Adrenal gland (tissue), 12 donors: ENCODE measurements around the gene RBPJ. TPM values are rescaled to one million over a fixed set of nuclear protein-coding genes. Genes with fewer than 3 reads are reported as not detected.
A peak's percentile ranks its signal among the peaks of the same experiment; 100 is the strongest.

Experiments used
- DNase-seq, 7 donors: peaks; one replicate each; pipeline ENCODE4 v3.0.0-alpha.2; 2019 to 2020
- H3K27ac ChIP-seq, 5 donors: fragments of 200-600 bp; sonication (generic) in 4 of 5; 1 replicate in 3 of 5; 2 replicates in 2 of 5; pipeline versions ENCODE4 v1.5.1 to v1.8.0; 2016 to 2020; ENCODE audit warnings: mild to moderate bottlenecking in 1 of 5
- H3K27me3 ChIP-seq: fragments of 200-600 bp; 2 replicates; pipeline ENCODE4 v1.8.0; 2021
- H3K36me3 ChIP-seq, 2 donors: fragments of 200-600 bp; replicated peaks in 1 of 2; 1 replicate in 1 of 2; 2 replicates in 1 of 2; pipeline versions ENCODE4 v1.5.1 to v1.8.0; 2018 to 2022
- H3K4me1 ChIP-seq, 2 donors: fragments of 200-600 bp; replicated peaks in 1 of 2; 1 replicate in 1 of 2; 2 replicates in 1 of 2; pipeline versions ENCODE4 v1.5.1 to v1.8.0; 2018 to 2021
- H3K4me3 ChIP-seq, 4 donors: fragments of 200-600 bp; sonication (generic) in 3 of 4; one replicate each; pipeline ENCODE4 v1.5.1; 2016 to 2018
- H3K9me3 ChIP-seq, 3 donors: fragments of 200-600 bp; sonication (generic) in 1 of 3; replicated peaks in 1 of 3; 1 replicate in 2 of 3; 2 replicates in 1 of 3; pipeline versions ENCODE4 v1.5.1 to v1.8.0; 2016 to 2021
- POLR2A ChIP-seq, 2 donors: fragments of 450-650 bp; IDR thresholded peaks; one replicate each; pipeline ENCODE4 v1.6.1; 2017; ENCODE audit warnings: antibody characterized with exemption in 2 of 2, mild to moderate bottlenecking in 2 of 2, moderate library complexity in 1 of 2
- WGBS, 4 donors: extraction: QIAGEN DNeasy Blood & Tissue Kit in 2 of 4; methylation state at CpG; one replicate each; pipeline versions ENCODE4 v1.1.5 to v1.1.7; 2013 to 2017; 5-methylcytosine and 5-hydroxymethylcytosine counted together
- intact Hi-C, 2 donors: fragments of 100-400 bp; cut with DNase I; formaldehyde crosslinking; loops; one replicate each; pipeline versions ENCODE4 v1.14.1 to v1.15.0; 2022 to 2023
- polyA plus RNA-seq, 3 donors: library from polyadenylated mRNA; stranded (reverse); fragments of 200-250 nt in 2 of 3; fragments of 350-450 nt in 1 of 3; fragmentation: Illumina TruSeq in 1 of 3; extraction: RNeasy Lipid Tissue Mini Kit (QIAGEN cat#74804) in 1 of 3; gene quantifications; one replicate each; pipeline ENCODE4 v1.2.3, GENCODE V29; 2013 to 2014
- total RNA-seq, 9 donors: library from RNA; depleted of rRNA in 4 of 9; stranded (reverse); fragments of >200 nt in 4 of 9; fragments of 120-200 nt in 1 of 9; fragmentation: NEBNext Ultra II Directional in 1 of 9; extraction: Animal tissue kit (Norgen Biotek cat#: 25700) in 1 of 9; gene quantifications; one replicate each; pipeline versions ENCODE4 v1.1.0 to v1.2.4, GENCODE V29; 2013 to 2023
- TF ChIP-seq, protein P1 (sequence below), 6 experiments: fragments of 450-650 bp in 4 of 6; fragments of 200-600 bp in 2 of 6; sonication (generic) in 1 of 6; IDR thresholded peaks; 1 replicate in 5 of 6; 2 replicates in 1 of 6; pipeline versions ENCODE4 v1.5.1 to v1.8.0; 2016 to 2021; ENCODE audit warnings: antibody characterized with exemption in 6 of 6, mild to moderate bottlenecking in 2 of 6, moderate library complexity in 1 of 6
- donor health status: healthy with polysubstance abuse.
- donor health status: Bipolar disorder and iron deficiency.
- donor health status: DM: yes; HTN: yes; CAD: no.
- donor health status: DM: no; HTN: no; CAD: no.
- donor health status: DM: no; HTN: no; CAD: no.
- donor health status: DM: yes; HTN: yes; CAD: no.

RBPJ gene
- total and polyA plus RNA-seq, 12 donors = 23.4 to 76.1 (median 51.8) TPM

DNA sequence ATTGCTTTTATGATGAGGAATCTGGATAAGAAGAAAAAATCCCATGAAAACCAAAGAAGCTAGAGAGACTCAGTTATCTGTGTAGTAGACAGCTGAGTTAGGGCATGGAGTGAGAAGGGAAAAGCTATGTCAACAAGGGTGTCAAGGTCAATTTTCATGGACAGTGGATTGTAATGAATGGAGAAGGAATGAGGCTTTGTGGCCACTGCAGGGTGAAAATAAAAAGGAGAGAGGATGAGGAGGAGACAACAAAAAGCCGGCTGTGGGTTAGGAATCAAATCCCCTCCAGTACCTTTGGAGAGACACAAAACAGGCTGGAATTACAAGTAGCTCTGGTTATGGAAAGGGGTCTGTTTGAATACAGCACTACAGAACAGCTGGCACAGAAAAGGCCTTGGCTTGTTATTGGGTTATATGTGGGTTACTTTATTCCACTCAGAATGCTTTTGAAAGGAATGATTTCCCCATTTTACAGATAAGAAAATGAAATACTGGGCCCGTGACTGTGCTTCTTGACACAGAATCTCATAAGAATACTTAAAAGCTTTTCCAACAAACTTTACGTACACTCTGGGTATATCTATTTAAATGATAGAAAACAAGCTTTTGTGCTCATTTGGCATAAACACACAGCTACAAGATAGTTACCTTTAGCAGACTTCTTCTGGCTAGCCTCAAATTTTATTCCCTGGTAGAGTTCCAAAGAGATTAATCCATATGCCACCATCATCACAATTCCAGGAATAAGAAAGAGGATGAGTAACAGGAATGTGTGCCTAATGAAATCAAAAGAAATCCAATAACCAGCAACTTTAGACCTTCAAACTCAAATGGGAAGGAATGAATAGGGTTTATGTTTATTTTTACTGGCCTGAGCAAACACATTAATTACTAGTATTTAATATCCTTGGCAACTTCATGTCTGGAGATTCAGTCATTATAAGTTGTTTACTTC, 162.0 kb downstream of the RBPJ start:
- WGBS, 4 donors = 50 to 62% (median 56%) methylated on average over 3 of the region's 3 CpGs

DNA sequence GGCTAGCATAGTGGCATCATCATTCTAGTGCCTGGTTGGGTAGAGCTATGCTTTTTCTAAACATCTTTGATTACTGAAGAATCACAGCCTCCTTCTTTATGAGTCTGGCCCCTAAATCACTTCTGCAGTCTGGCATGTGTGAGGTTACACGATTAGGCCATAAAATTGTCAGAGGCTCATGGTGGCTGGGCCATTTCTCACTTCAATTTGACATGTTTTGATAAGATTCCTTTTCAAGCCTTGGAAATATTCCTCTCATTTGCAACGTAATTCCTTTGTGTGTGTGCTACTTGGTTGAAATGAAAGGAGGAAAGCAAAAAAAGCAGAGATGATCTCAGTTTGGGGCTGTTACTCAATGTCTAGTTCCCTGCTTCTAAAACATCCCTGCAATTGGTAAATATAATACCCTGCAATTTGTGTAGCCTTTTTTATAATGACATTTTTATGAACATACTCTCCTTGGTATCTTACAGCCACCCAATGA, 163.3 kb downstream of the RBPJ start:
- peak overlapping the region in 1 of 5 donors; percentile 58 for H3K27ac ChIP-seq
- H3K4me3 ChIP-seq = no peak overlapping the region
- no peaks in the 10 kb centered on the region for H3K36me3 ChIP-seq
- no peak for TF ChIP-seq POLR2A (IDR thresholded peaks at IDR 0.05)
- TF ChIP-seq, protein P1, sequence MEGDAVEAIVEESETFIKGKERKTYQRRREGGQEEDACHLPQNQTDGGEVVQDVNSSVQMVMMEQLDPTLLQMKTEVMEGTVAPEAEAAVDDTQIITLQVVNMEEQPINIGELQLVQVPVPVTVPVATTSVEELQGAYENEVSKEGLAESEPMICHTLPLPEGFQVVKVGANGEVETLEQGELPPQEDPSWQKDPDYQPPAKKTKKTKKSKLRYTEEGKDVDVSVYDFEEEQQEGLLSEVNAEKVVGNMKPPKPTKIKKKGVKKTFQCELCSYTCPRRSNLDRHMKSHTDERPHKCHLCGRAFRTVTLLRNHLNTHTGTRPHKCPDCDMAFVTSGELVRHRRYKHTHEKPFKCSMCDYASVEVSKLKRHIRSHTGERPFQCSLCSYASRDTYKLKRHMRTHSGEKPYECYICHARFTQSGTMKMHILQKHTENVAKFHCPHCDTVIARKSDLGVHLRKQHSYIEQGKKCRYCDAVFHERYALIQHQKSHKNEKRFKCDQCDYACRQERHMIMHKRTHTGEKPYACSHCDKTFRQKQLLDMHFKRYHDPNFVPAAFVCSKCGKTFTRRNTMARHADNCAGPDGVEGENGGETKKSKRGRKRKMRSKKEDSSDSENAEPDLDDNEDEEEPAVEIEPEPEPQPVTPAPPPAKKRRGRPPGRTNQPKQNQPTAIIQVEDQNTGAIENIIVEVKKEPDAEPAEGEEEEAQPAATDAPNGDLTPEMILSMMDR (IDR thresholded peaks at IDR 0.05) = no peak
- DNase-seq = peak in 2 of 7 donors; percentile 18 to 39
- intact Hi-C loops = no loop called here
- H3K9me3 ChIP-seq = no peaks in the 10 kb centered on the region
- peaks cover 0 to 15% of the 10 kb centered on the region in 2 donors for H3K4me1 ChIP-seq
- 26 to 29% (median 27%) methylated on average over 2 of the region's 2 CpGs for WGBS, 4 donors
- no peaks in the 10 kb centered on the region for H3K27me3 ChIP-seq

More for the DNA sequence above, 162.0 kb downstream of the RBPJ start:
- TF ChIP-seq, protein P1 (IDR thresholded peaks at IDR 0.05) = no peak
- no peak for TF ChIP-seq POLR2A (IDR thresholded peaks at IDR 0.05)
- peak in 3 of 7 donors; percentile 18 to 52 (median 31) for DNase-seq
- Histone ChIP-seq H3K27ac (peak overlapping the region in 2 of 5 donors; percentile 10 to 58), H3K9me3 (no peaks in the 10 kb centered on the region), H3K27me3 (no peaks in the 10 kb centered on the region), H3K4me1 (peaks cover 0 to 15% of the 10 kb centered on the region in 2 donors), H3K36me3 (no peaks in the 10 kb centered on the region), H3K4me3 (no peak overlapping the region)
- intact Hi-C loops = no loop called here

DNA sequence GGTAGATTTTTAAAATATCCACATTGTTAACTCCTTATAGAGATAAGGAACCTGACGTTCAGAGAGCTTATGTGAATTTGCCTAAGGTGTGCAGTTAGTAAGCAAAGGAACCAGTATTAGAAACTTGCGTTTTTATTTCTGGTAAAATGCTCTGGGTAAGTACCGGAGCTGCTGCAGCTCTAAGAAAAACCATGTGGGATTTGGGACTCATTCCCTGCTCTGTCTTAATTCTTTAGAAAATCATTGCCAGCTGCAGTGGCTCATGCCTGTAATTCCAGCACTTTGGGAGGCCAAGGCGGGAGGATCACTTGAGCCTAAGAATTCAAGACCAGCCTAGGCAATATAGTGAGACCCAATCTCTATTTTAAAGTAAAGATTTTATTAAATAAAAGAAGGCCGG, 163.7 kb downstream of the RBPJ start:
- no peak for TF ChIP-seq POLR2A (IDR thresholded peaks at IDR 0.05)
- TF ChIP-seq, protein P1 (IDR thresholded peaks at IDR 0.05) = no peak
- no peaks in the 10 kb centered on the region for H3K36me3 ChIP-seq
- DNase-seq = no peak
- no peak overlapping the region for H3K4me3 ChIP-seq
- H3K27me3 ChIP-seq = no peaks in the 10 kb centered on the region
- H3K4me1 ChIP-seq = peaks cover 0 to 15% of the 10 kb centered on the region in 2 donors
- no peaks in the 10 kb centered on the region for H3K9me3 ChIP-seq
- no peak overlapping the region for H3K27ac ChIP-seq
- WGBS, 4 donors = 75 to 89% (median 80%) methylated on average over 5 of the region's 5 CpGs
- intact Hi-C loops = no loop called here

Other genes with a start within 250 kb of the RBPJ start
- gene CCKAR, start 169.5 kb downstream of the RBPJ start, total RNA-seq = under 1 TPM in 2 of 9 donors, not detected in 7; 0.11 to 0.61 TPM
- gene CCKAR, start 169.5 kb downstream of the RBPJ start, polyA plus RNA-seq = not detected